Measurements from ENCODE around the gene GMEB1.

DNA sequence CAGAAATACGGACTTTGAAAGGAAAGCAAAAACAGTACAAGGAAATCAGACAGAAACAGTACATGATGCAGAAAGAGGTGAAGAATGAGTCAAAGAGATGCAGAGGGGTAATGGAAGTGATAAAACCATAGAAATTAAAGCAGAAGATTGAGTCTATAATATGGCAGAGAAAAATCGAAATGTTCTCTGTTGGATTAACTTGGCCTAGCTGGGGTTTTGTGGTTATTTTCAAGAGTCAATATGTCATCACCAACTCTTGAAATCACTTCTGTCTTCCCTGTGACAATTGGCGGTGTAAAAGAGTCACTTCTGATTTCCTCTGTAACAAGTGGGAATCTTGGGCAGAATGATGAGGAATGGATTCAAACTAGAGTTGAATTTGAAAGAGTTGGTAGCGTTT is 75.6 kb downstream of the GMEB1 start:
- TF ChIP-seq, protein P1, sequence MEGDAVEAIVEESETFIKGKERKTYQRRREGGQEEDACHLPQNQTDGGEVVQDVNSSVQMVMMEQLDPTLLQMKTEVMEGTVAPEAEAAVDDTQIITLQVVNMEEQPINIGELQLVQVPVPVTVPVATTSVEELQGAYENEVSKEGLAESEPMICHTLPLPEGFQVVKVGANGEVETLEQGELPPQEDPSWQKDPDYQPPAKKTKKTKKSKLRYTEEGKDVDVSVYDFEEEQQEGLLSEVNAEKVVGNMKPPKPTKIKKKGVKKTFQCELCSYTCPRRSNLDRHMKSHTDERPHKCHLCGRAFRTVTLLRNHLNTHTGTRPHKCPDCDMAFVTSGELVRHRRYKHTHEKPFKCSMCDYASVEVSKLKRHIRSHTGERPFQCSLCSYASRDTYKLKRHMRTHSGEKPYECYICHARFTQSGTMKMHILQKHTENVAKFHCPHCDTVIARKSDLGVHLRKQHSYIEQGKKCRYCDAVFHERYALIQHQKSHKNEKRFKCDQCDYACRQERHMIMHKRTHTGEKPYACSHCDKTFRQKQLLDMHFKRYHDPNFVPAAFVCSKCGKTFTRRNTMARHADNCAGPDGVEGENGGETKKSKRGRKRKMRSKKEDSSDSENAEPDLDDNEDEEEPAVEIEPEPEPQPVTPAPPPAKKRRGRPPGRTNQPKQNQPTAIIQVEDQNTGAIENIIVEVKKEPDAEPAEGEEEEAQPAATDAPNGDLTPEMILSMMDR (optimal IDR thresholded peaks at IDR 0.05 in 1 of 3, IDR thresholded peaks at IDR 0.05 in 1 of 3, conservative IDR thresholded peaks at IDR 0.05 in 1 of 3; ENCODE audit: extremely low read depth in 1 of 3, insufficient read depth in 2 of 3, low read length in 3 of 3) = no peak
- TF ChIP-seq EZH2 (IDR thresholded peaks at IDR 0.05; ENCODE audit: low read length) = no peak
